Measurements from ENCODE around the gene RIMBP2.

Gene RIMBP2

GRCh38 chr12:130546494-130546893, 169.6 kb downstream of the RIMBP2 start:
- ChIA-PET CTCF (no interaction called here), POLR2A (no interaction called here)
- H3K4me3 ChIP-seq (ENCODE audit: low read depth, low read length) = no peak overlapping the region
- H3K27ac ChIP-seq (ENCODE audit: extremely low read depth, low read depth, low read length) = no peak overlapping the region
- H3K4me1 ChIP-seq (ENCODE audit: control insufficient read depth, insufficient read depth, low read length) = no peaks in the 10 kb centered on the region
- H3K36me3 ChIP-seq (ENCODE audit: control insufficient read depth in 2 of 2, insufficient read depth in 1 of 2, low read length in 2 of 2) = no peaks in the 10 kb centered on the region
- H3K9me3 ChIP-seq (ENCODE audit: control insufficient read depth, insufficient read depth, low read depth, low read length) = no peaks in the 10 kb centered on the region
- TF ChIP-seq GLI4 (tag by site-specific recombination; IDR thresholded peaks at IDR 0.05) (no peak), ZNF341 (tag by site-specific recombination; IDR thresholded peaks at IDR 0.05; ENCODE audit: low read depth) (no peak), ZNF354C (tag by site-specific recombination; IDR thresholded peaks at IDR 0.05; ENCODE audit: borderline replicate concordance, low read depth) (no peak)

GRCh38 chr12:130545475-130545874, 170.6 kb downstream of the RIMBP2 start:
- H3K27ac ChIP-seq (ENCODE audit: extremely low read depth, low read depth, low read length) = no peak overlapping the region
- H3K4me1 ChIP-seq (ENCODE audit: control insufficient read depth, insufficient read depth, low read length) = no peaks in the 10 kb centered on the region
- ChIA-PET POLR2A (no interaction called here), CTCF (no interaction called here)
- H3K36me3 ChIP-seq (ENCODE audit: control insufficient read depth in 2 of 2, insufficient read depth in 1 of 2, low read length in 2 of 2) = no peaks in the 10 kb centered on the region
- TF ChIP-seq ZNF214 (tag by site-specific recombination; IDR thresholded peaks at IDR 0.05; ENCODE audit: borderline replicate concordance) (no peak), PATZ1 (tag by site-specific recombination; IDR thresholded peaks at IDR 0.05) (no peak), GLI2 (tag by site-specific recombination; IDR thresholded peaks at IDR 0.05; ENCODE audit: borderline replicate concordance, low read depth) (no peak), ZNF747 (tag by site-specific recombination; IDR thresholded peaks at IDR 0.05) (no peak), GLIS2 (tag by site-specific recombination; IDR thresholded peaks at IDR 0.05) (no peak)
- H3K4me3 ChIP-seq (ENCODE audit: low read depth, low read length) = no peak overlapping the region
- no peaks in the 10 kb centered on the region for H3K9me3 ChIP-seq (ENCODE audit: control insufficient read depth, insufficient read depth, low read depth, low read length)

GRCh38 chr12:130540376-130540775, 175.7 kb downstream of the RIMBP2 start:
- CTCF ChIA-PET = no interaction called here
- H3K9me3 ChIP-seq (ENCODE audit: control insufficient read depth, insufficient read depth, low read depth, low read length) = no peaks in the 10 kb centered on the region
- POLR2A ChIA-PET = no interaction called here
- TF ChIP-seq MYNN (tag by site-specific recombination; IDR thresholded peaks at IDR 0.05; ENCODE audit: borderline replicate concordance) = no peak
- no peak for TF ChIP-seq KLF16 (tag by site-specific recombination; IDR thresholded peaks at IDR 0.05)
- TF ChIP-seq ZNF169 (tag by site-specific recombination; IDR thresholded peaks at IDR 0.05) = no peak
- no peak for TF ChIP-seq ZNF24 (tag by site-specific recombination; IDR thresholded peaks at IDR 0.05)
- TF ChIP-seq ZBTB1 (tag by site-specific recombination; IDR thresholded peaks at IDR 0.05) = no peak
- TF ChIP-seq ZNF645 (tag by site-specific recombination; IDR thresholded peaks at IDR 0.05) = no peak
- TF ChIP-seq CTCF (tag by site-specific recombination; IDR thresholded peaks at IDR 0.05) = no peak
- no peak for TF ChIP-seq ZNF501 (tag by site-specific recombination; IDR thresholded peaks at IDR 0.05)
- TF ChIP-seq ZNF791 (tag by site-specific recombination; IDR thresholded peaks at IDR 0.05) = no peak
- TF ChIP-seq REPIN1 (tag by site-specific recombination; IDR thresholded peaks at IDR 0.05; ENCODE audit: low read depth) = no peak
- TF ChIP-seq ZBTB11 (tag by site-specific recombination; conservative IDR thresholded peaks at IDR 0.05; ENCODE audit: low read depth) = no peak
- no peak for TF ChIP-seq ELK4 (IDR thresholded peaks at IDR 0.05; ENCODE audit: borderline replicate concordance, low read depth, low read length)
- no peak for TF ChIP-seq OVOL3 (tag by site-specific recombination; IDR thresholded peaks at IDR 0.05)
- TF ChIP-seq ZNF830 (tag by site-specific recombination; IDR thresholded peaks at IDR 0.05; ENCODE audit: low read depth) = no peak
- TF ChIP-seq ZNF585B (tag by site-specific recombination; IDR thresholded peaks at IDR 0.05) = no peak
- no peaks in the 10 kb centered on the region for H3K36me3 ChIP-seq (ENCODE audit: control insufficient read depth in 2 of 2, insufficient read depth in 1 of 2, low read length in 2 of 2)
- H3K4me1 ChIP-seq (ENCODE audit: control insufficient read depth, insufficient read depth, low read length) = no peaks in the 10 kb centered on the region
- no peak overlapping the region for H3K27ac ChIP-seq (ENCODE audit: extremely low read depth, low read depth, low read length)
- H3K4me3 ChIP-seq (ENCODE audit: low read depth, low read length) = no peak overlapping the region

Measured in HEK293 (cell line).